Thyroid gland (tissue), 4 donors: ENCODE measurements around the gene TRIM71.

Experiments used
- CTCF ChIP-seq, 6 experiments: fragments of 200-600 bp in 3 of 6; fragments of 450-650 bp in 3 of 6; sonication (generic) in 3 of 6; IDR thresholded peaks; one replicate each; pipeline ENCODE4 v1.5.1; 2016 to 2019; ENCODE audit warnings: antibody characterized with exemption in 6 of 6, mild to moderate bottlenecking in 2 of 6, inconsistent platforms in 1 of 6, moderate library complexity in 1 of 6
- POLR2A ChIP-seq, 2 donors: fragments of 450-650 bp; IDR thresholded peaks; one replicate each; pipeline ENCODE4 v1.6.1; 2017; ENCODE audit warnings: antibody characterized with exemption in 2 of 2, mild to moderate bottlenecking in 2 of 2, moderate library complexity in 1 of 2

DNA sequence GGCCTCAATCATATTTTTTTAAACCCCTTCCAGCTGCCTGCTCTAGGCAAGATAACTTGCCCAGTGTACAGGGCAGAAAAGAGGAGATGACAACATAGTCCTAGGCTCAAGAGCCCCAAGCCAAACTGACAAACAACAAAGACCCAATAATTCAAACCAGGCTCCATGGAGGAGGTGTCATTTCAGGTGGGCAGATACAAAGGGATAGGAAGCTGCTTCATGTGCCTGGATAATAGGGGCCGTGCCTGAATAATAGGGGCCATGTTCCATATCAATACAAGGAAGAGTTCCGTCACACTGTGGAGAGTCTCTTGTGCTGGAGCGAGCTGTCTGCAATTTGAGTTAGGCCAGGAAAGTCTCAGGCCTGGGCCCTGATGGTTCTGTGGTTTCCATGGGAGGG, 35.4 kb upstream of the TRIM71 start:
- no peak for TF ChIP-seq POLR2A (IDR thresholded peaks at IDR 0.05)
- no peak for TF ChIP-seq CTCF (IDR thresholded peaks at IDR 0.05)
